Measurements from ENCODE around the gene ATCAY.
"Not testable (repeated sequence)": the region's sequence is repeated elsewhere in the genome, so short reads cannot be mapped to it uniquely, and the experiment has no call there.

The ATCAY gene

DNA sequence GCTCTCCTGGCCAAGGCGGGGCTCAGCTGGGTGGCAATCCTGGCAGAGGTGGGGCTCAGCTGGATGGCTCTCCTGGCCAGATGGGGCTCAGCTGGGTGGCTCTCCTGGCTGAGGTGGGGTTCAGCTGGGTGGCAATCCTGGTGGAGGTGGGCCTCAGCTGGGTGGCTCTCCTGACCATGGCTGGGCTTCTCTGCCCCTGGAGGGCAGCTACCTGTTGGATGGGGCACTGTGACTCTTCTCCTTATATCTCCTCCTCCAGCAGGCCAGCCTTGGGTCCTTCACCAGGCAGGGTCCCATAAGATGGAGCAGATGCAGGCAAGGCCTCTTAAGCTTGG lies 28.3 kb upstream of the ATCAY start:
- no peak overlapping the region for H3K4me3 ChIP-seq (ENCODE audit: low read length)
- DNase-seq (ENCODE audit: low read depth, low spot score): no peak

DNA sequence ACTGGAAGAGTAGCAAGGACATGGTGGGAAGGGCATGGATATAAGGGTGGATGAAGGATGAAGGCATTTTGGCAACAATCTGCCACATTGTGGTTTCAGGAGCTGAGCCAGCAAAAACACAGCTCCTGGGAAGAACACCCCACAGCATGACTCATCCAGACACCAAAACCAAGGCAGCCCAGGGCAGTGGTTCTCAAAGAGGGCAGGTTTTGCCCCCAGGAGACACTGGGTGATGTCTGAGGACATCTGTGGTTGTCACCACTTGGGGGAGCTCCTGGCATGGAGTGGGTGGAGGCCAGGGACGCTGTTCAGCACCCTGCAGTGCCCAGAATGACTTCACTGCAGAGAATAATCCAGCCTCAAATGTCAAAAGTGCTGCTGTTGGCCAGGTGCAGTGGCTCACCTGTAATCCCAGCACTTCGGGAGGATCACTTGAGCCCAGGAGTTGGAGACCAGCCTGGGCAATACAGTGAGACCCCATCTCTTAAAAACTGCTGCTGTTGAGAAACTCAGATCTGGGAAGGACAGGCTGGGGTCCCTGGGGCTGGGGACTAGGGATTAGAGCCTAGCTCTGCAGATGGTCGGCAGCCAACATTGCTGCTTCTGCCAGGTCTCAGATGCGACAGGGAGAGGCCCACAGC lies 27.8 kb upstream of the ATCAY start:
- no peak overlapping the region for H3K4me3 ChIP-seq (ENCODE audit: low read length)
- DNase-seq (ENCODE audit: low read depth, low spot score): no peak

DNA sequence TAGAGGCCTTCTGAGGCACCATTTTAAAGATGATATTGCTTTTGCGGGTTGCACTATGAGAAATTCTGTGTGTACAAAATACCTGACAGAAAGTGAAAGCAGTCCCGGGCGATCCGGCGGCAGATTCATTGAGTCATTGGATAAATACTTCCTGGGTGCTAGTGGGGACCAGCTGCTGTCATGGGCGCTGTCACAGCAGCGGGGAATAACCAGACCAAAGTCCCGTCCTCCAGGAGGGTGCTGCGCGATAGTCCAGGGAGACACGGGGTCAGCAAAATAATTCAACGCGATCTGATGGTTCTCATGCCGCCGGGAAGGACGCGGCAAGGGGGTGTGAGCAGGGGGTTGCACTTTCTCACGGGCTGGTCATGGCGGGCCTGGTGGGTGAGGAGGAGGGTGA lies 25.2 kb upstream of the ATCAY start:
- H3K4me3 ChIP-seq (ENCODE audit: low read length): no peak overlapping the region
- no peak for DNase-seq (ENCODE audit: low read depth, low spot score)

DNA sequence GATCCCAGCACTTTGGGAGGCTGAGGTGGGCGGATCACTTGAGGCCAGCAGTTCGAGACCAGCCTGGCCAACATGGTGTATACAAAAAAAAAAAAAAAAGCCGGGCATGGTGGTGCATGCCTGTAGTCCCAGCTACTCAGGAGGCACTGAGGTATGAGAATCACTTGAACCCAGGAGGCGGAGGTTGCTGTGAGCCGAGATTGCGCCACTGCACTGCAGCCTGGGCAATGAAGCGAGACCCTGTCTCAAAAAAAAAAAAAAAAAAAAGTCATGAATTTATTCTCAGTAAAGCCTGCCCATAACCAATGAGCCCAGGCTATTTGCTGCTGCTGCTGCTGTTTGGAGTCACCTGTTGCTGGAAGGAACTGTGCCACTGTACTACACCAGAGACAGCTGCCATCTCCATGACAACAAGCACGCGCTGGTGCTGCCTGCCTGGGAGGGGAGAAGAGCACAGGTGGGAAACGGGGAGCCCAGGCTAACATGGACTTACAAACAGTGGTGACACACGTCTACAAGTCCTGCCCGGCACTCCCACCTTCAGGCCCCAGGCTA lies 23.0 kb upstream of the ATCAY start:
- peak; percentile 28 for DNase-seq (ENCODE audit: low read depth, low spot score)
- no peak overlapping the region for H3K4me3 ChIP-seq (ENCODE audit: low read length)

DNA sequence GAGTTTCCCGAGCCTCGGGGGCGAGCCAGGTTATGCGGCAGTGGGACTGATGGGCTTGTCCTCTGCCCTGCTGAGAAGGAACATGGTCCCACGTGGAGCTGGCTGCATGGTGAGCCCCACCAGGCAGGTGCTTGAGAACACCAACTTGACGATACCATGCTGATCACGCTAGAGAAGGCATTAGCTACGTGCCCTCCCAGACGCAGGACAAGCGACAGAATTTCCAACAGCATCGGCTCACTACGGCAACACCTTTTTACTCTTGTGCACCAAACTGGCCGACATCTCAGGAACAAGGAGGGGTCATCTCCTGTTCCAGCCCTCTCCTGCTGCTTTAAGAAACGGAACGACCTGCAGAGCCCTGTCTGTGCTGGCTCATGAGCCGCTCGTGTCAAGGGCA lies 20.0 kb upstream of the ATCAY start:
- no peak for DNase-seq (ENCODE audit: low read depth, low spot score)
- H3K4me3 ChIP-seq (ENCODE audit: low read length): no peak overlapping the region

DNA sequence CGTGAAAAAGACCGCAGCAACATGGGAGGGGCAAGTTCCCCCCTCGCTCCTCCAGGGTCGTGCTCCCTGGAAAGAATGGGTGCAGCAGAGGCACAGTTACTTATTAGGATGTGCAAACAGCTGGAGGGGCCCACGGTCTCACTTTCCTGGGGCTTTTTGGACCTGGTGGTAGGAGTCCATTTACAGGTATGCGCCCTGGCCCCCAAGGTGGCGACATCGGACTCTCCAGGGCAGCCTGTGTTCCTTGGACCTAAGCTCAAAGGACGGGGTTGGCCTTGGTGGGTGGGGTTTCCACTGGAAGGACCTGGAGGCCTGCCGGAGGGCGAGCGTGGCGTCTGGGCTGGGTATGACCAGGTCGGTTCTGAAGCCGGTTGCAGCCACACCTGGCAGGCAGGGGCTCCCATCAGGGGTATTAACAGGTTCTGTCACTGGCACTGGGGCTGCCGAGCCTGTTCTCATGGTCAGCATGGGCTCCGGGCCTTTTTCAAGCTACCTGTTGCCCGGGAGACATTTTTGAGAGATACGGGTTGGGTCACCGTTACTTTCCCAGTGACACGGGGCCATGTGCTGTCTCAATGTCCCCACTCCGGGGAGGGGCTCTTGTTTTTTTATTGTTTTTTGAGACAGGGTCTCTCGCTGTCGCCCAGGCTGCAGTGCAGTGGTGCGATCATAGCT lies 17.5 kb upstream of the ATCAY start:
- no peak for DNase-seq (ENCODE audit: low read depth, low spot score)
- H3K4me3 ChIP-seq (ENCODE audit: low read length): no peak overlapping the region

DNA sequence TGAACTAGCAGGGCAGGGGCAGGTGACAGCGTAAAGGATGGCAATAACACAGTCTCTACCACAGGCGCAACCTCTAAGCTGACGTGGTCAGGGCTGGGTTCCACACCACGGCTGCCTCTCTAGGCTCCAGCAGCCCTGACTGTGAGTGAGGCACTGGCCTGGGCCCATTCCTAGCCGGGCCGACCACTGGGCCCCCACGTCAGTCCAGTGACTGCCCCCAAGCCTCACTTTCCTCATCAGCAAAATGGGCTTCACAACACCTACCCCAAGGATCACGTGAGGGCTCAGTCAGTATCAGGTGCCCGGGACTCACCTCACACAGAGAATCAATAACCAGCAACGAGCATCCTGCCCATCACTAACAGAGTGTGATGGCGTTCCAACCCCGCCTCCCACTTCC lies 16.8 kb upstream of the ATCAY start:
- DNase-seq (ENCODE audit: low read depth, low spot score): no peak

DNA sequence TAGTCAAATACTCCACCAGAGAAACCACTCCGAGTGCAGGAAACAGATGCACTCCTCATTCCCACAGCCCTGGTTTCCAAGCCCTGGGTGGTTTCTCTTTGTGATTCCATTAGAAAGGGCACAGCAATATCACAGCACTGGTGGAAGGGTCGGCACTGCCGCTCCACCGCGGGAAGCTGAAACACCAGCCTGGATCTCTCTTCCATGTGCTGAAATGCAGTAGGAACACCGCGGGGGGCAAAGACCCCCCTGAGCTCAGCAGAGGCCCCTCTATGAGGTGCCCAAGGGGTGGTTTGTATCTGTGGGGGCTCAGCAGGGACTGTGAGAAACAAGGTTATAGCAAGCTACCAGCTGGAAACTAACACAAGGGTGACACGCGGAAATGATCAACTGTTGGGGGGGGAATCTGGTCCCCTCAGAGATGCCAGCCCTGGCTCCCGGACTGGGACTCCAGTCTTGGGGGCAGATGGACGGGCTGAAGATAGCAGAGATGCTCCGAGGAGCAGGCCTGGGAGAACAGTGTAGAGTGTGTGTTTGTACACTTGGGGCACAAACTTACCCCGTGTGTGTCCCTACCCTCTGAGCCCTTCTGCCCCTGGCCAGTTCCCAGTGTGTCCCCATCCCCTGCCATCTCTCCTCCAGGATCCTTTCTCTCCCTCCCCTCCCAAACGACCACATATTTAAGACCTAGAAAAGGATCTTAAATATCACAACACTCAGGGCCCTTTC lies 13.4 kb upstream of the ATCAY start:
- DNase-seq (ENCODE audit: low read depth, low spot score): no peak
- no peak overlapping the region for H3K4me3 ChIP-seq (ENCODE audit: low read length)

More for the DNA sequence above, 16.8 kb upstream of the ATCAY start:
- no peak overlapping the region for H3K4me3 ChIP-seq (ENCODE audit: low read length)

DNA sequence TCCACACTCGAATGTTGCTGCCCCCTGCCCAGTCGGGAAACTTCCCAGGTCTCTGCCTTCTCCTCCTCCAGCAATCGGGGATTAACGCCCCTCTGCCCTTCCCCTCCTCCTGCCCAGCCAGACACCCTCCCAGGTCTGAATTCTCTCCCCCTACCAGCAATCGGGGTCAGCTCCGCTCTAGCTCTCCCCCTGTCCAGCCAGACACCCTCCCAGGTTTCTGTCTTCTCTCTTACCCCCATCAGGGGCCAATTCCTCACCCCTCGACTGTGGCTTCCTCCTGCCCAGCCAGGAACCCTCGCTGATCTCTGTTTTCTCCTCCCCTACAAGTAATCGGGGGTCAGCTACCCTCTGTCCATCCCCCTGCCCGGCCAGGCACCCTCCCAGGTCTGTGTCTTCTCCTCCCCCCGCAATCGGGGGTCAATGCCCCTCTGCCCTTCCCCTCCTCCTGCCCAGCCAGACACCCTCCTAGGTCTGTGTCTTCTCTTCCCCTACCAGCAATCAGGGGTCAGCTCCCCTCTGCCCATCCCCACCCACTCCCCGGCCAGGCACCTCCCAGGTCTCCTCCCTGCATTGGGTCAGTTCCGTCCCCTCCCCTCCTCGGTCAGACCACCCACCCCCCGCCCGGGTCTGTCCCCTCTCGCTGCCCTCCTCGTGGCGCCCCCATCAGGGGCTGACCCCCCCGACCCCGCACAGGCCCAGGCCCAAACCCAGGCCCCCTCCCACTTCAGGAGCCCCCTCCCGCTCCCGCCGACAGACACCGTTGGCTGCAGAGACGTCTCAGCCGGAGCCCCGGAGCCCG lies 12.3 kb upstream of the ATCAY start:
- DNase-seq (ENCODE audit: low read depth, low spot score): no peak
- no peak overlapping the region for H3K4me3 ChIP-seq (ENCODE audit: low read length)

DNA sequence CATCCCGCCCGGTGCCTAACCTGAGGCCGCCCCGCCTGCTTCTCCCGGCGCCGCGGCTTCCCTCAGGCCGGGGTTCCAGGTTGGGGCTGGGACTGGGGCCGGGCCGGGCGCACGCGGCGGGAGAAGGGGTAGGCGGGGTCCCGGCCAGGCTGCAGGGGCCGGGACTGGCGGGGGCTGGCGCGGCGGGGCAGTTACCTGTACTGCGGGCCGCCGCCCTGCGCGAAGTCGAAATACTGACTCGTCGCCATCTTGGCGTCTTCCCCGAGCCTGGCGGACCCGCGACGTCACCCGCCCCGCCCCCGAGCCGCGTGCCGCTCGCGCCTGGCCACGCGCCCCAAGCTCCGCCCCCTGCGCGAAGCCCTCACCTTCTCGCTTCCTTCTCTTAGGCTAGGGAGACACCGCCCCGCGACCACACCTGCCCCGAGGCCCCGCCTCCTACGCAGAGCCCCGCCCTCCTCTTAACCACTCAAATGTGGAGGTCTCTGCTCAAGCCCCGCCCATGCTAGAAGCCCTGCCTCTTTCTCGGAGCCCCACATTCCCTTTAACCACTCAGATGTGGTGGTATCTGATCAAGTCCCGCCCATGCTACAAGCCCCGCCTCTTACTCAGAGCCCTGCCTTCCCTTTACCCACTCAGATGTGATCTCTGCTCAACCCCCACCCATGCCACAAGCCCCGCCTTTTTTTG lies 11.6 kb upstream of the ATCAY start, which contains the start of gene ZFR2:
Gene ZFR2, minus strand, starts transcription at position 269 of the 687 bp plus-strand sequence. Its CDS starts 21 bp downstream, at position 248.
- peak; percentile 6 for DNase-seq (ENCODE audit: low read depth, low spot score)
- no peak within 1 kb of the TSS for H3K4me3 ChIP-seq (ENCODE audit: low read length)

DNA sequence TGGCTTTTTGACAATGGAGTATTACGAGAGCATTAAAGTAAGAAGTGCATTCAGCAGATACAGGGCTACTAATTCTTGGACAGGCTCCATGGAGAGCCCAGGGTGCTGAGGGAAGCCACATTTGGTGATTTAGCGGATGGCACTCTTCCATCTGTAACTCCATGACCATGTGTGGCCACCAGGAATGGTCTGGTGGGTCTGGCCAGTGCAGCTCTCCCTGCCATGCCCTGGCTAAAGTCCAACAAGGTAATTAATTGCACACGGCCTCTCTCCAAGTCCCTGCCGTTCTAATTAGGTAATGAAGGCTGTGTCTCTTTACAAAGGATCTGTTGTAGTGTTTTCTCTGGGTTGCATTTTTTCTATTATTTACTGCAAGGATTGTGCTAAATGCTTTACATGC lies 7.3 kb upstream of the ATCAY start:
- no peak for DNase-seq (ENCODE audit: low read depth, low spot score)
- H3K4me3 ChIP-seq (ENCODE audit: low read length): no peak overlapping the region

DNA sequence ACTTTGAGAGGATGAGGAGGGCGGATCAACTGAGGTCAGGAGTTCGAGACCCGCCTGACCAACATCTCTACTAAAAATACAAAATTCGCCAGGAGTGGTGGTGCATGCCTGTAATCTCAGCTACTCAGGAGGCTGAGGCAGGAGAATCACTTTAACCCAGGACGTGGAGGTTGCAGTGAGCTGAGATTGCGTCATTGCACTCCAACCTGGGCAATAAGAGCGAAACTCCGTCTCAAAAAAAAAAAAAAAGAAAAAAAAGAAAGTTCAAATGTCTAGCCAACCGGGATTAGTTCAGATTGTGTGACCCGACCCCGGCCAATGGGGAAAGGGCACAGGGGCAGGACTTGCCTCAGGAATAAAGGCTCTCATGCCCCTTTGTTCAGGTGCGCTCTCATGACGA lies 5.8 kb upstream of the ATCAY start:
- DNase-seq (ENCODE audit: low read depth, low spot score); H3K4me3 ChIP-seq (ENCODE audit: low read length): not testable (repeated sequence)

DNA sequence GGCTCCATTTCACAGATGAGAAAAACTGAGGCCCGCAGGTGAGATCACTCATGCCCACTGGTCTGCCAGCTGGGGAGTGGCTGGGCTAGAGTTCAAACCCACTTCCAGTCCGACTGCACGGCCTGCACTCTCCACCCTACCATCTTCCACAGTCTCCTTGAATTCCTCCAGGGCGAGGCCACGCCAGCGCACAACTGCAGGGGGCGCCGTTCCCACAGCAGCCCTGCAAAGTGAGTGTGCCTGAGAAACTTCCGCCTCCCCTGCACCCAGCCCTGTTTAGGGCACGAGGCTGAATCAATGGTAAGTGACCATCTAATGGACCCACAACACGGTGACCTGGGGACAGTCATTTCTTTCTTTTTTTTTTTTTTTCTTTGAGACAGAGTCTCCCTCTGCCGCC lies 829 bp upstream of the ATCAY start:
- DNase-seq (ENCODE audit: low read depth, low spot score): no peak
- H3K4me3 ChIP-seq (ENCODE audit: low read length): no peak overlapping the region

DNA sequence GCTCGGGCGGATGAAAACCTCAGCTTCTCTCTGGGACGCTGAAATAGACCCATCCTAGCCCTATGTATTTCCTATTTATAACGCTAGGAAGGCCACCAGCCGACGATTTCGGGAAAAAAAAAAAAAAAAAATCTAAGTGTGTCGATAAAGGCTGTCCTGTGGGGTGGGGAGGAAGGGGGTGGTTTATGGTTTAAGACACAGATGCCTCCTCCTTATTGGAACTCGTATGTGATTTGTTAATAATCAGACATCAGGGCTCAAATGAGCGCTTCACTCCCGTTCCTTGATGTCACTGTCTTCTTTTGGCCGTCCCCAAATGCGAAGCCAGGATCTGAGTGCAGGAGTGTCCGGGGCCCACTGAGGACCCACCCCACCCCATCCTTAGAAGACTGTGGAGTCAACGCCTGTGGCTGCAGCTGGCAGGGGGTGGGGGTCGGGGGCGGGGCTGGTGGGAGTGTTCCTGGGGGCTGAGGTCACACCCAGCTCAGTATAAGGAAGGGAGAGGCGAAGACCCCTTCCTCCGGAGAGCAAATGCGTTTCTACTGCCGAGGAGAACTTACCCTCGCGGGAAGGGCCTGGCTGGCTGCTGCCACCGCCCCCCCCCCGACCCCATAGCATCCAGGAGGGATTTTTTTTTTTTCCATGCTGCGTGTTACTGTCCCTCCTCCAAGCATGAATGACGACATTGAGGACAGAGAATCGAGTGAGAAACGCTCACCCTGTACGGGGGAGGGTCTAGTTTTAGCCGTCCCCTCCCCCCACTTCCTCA lies 971 bp downstream of the ATCAY start:
- no peak for DNase-seq (ENCODE audit: low read depth, low spot score)
- H3K4me3 ChIP-seq (ENCODE audit: low read length): no peak overlapping the region

DNA sequence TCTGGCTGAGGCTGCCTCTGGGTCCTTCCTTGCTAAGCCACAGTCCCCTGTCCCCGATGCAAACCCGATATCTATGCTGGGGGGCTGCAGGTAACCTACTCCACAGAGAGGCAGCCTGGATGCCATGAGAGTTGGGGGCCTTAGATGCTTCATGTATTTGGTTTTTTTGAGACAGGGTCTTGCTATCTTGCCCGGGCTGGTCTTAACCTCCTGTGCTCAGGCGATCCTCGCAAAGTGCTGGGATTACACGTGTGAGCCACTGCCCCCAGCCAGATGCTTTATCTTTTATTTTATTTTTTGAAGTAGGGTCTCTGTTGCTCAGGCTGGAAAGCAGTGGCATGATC lies 1.5 kb downstream of the ATCAY start:
- H3K4me3 ChIP-seq (ENCODE audit: low read length): no peak overlapping the region
- no peak for DNase-seq (ENCODE audit: low read depth, low spot score)

DNA sequence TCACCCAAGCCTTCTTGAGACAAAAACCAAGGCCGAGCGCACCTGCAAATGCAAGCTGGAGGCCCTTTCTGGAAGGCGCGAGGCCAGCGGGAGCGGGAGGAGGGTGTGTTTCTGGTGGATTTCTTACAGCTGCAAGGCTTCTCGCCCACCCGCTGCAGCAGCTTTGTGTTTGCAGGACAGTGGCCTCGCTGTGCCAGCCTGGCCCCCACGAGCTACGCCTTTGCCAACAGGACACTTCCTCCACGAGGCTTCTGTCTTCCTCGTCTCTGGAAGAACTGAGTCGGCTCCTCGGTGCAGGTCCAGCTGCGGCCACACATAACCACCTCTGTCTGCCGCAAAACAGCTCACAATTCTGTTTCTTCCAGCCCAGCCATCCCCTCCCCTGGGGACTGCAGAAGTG lies 10.1 kb downstream of the ATCAY start:
- no peak for DNase-seq (ENCODE audit: low read depth, low spot score)
- H3K4me3 ChIP-seq (ENCODE audit: low read length): no peak overlapping the region

DNA sequence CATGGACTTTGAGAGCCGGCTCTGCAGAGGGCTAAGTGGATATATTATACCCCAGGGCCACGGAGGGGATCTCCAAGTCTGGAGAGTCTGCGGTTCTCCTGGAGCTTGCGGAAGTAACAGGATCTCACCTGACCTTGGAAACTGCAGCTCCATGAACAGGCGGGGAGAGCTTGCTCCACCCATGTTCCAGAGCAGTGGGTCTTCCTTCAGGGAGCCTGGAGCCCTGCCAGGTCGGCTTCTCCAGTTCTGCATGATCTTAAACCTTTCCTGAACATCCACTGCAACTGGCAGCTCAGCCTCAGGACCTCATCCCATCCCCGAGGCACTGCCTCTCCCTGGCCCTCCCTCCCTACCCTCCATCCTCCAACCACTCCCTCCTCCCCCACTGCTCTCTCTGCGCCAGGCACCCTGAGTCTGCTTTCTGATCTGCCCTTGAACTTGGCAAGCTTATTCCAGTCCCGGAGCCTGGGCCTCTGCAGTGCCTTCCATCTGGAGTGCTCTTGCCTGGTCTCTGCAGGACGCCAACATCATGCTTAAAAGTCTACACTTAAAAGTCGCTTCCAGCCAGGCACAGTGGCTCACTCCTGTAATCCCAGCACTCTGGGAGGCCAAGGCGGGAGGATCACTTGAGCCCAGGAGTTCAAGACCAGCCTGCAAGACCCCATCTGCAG lies 13.2 kb downstream of the ATCAY start:
- no peak for DNase-seq (ENCODE audit: low read depth, low spot score)
- no peak overlapping the region for H3K4me3 ChIP-seq (ENCODE audit: low read length)

DNA sequence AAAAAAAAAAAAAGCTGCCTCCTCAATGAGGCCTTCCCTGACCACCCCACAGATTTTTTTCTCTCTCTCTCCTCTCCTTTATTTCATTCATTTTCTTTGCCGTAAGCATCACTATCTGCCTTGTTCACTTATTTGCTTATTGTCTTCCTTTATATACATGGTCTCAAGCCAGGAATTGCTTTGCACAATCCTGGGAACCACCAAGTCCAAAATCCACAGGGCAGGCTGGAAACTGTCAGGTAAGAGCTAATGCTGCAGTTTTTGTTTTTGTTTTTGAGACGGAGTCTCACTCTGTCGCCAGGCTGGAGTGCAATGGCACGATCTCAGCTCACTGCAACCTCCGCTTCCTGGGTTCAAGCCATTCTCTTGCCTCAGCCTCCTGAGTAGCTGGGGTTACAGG lies 14.5 kb downstream of the ATCAY start:
- H3K4me3 ChIP-seq (ENCODE audit: low read length); DNase-seq (ENCODE audit: low read depth, low spot score): not testable (repeated sequence)
